K562 (cell line): ENCODE measurements around the gene ZNF385C. TPM values are rescaled to one million over a fixed set of nuclear protein-coding genes. Genes with fewer than 3 reads are reported as not detected.

Experiments used
- BCOR ChIP-seq: fragments of 450-650 bp; IDR thresholded peaks from 2 replicates; pipeline ENCODE4 v1.6.1; 2016
- C11orf30 ChIP-seq: fragments of 450-650 bp; IDR thresholded peaks from 2 replicates; pipeline ENCODE4 v1.6.1; 2016; ENCODE audit warnings: low read depth, mild to moderate bottlenecking
- CTBP1 ChIP-seq: fragments of 450-650 bp; IDR thresholded peaks from 2 replicates; pipeline ENCODE4 v1.6.1; 2016; ENCODE audit warnings: borderline replicate concordance
- NR2C2 ChIP-seq, 2 experiments: fragments of 200-800 bp in 1 of 2; sonication (Bioruptor generic) in 1 of 2; sonication (generic) in 1 of 2; formaldehyde crosslinking in 1 of 2; IDR thresholded peaks; 2 replicates each; pipeline versions ENCODE4 v1.6.1 to v1.8.0; 2016 to 2022; ENCODE audit warnings: mild to moderate bottlenecking in 1 of 2, missing compliant biosample characterization in 1 of 2, missing genetic modification characterization in 1 of 2, missing genetic modification reagents in 1 of 2
- POLR2A ChIP-seq: fragments of 450-650 bp; conservative IDR thresholded peaks from 2 replicates; pipeline ENCODE4 v1.6.1; 2016
- XRCC5 ChIP-seq: fragments of 200-400 bp; formaldehyde crosslinking; IDR thresholded peaks from 2 replicates; pipeline ENCODE4 v1.6.1; 2017; ENCODE audit warnings: low read depth, mild to moderate bottlenecking, low read length
- ZBTB17 ChIP-seq: fragments of 450-650 bp; formaldehyde crosslinking; IDR thresholded peaks from 2 replicates; pipeline ENCODE4 v1.4.0; 2020; ENCODE audit warnings: mild to moderate bottlenecking
- ZNF239 ChIP-seq: fragments of 250-450 bp; sonication (Bioruptor Pico); IDR thresholded peaks from 2 replicates; pipeline ENCODE4 v1.4.0; 2020; ENCODE audit warnings: mild to moderate bottlenecking
- ZNF316 ChIP-seq: fragments of 450-650 bp; IDR thresholded peaks from 2 replicates; pipeline ENCODE4 v1.6.1; 2016
- polyA plus RNA-seq, 8 experiments: library from polyadenylated mRNA; depleted of rRNA in 4 of 8; stranded (reverse) in 5 of 8; unstranded in 3 of 8; fragments of >200 nt; fragmentation: Nextera tagmentation in 2 of 8; fragmentation: Illumina TruSeq in 1 of 8; extraction: Ambion mirVana in 2 of 8; extraction: Trizol in 1 of 8; gene quantifications; 2 replicates each; pipeline versions ENCODE4 v1.2.1 to v1.2.3, GENCODE V29; 2011 to 2014; ENCODE audit warnings: inconsistent platforms in 1 of 8, missing spikeins in 1 of 8
- total RNA-seq, 7 experiments: library from RNA; depleted of rRNA in 6 of 7; stranded (reverse); fragments of >200 nt in 6 of 7; fragmentation: Illumina TruSeq in 2 of 7; extraction: Trizol in 2 of 7; gene quantifications; 2 replicates each; pipeline versions ENCODE4 v1.2.1 to v1.2.3, GENCODE V29; 2011 to 2021; ENCODE audit warnings: low replicate concordance in 1 of 7
- TF ChIP-seq, protein P1 (sequence below): fragments of 250-450 bp; sonication (Bioruptor Pico); IDR thresholded peaks from 2 replicates; pipeline ENCODE4 v1.4.0; 2020
- TF ChIP-seq, protein P2 (sequence below): fragments of 450-650 bp; IDR thresholded peaks from 2 replicates; pipeline ENCODE4 v1.6.1; 2016; ENCODE audit warnings: missing biosample characterization, missing genetic modification characterization
- TF ChIP-seq, protein P3 (sequence below), 3 experiments: IDR thresholded peaks in 2 of 3; conservative IDR thresholded peaks in 1 of 3; 2 replicates each; pipeline ENCODE4 v1.5.1; 2011 to 2012; ENCODE audit warnings: low read length in 3 of 3, mild to moderate bottlenecking in 3 of 3, control low read depth in 2 of 3, improper control_type of control experiment in 1 of 3, inconsistent platforms in 1 of 3, low read depth in 1 of 3, mixed read lengths in 1 of 3, moderate library complexity in 1 of 3; ENCODE audit not compliant: insufficient read depth in 2 of 3
- TF ChIP-seq, protein P4 (sequence below): sonication (generic); formaldehyde crosslinking; IDR thresholded peaks from 2 replicates; pipeline ENCODE4 v1.8.0; 2022; ENCODE audit warnings: mild to moderate bottlenecking, low read depth, missing genetic modification reagents
- TF ChIP-seq, protein P5 (sequence below): fragments of 250-450 bp; sonication (Bioruptor Pico); IDR thresholded peaks from 2 replicates; pipeline ENCODE4 v1.8.0; 2021; ENCODE audit warnings: mild to moderate bottlenecking, moderate library complexity
- TF ChIP-seq, protein P6 (sequence below): sonication (generic); formaldehyde crosslinking; IDR thresholded peaks from 2 replicates; pipeline ENCODE4 v1.8.0; 2022; ENCODE audit warnings: missing genetic modification reagents, mild to moderate bottlenecking, moderate library complexity, borderline replicate concordance
- TF ChIP-seq, protein P7 (sequence below): fragments of 450-650 bp; conservative IDR thresholded peaks from 2 replicates; pipeline ENCODE4 v1.6.1; 2016; ENCODE audit warnings: missing genetic modification characterization, low read depth, mild to moderate bottlenecking, control low read depth, missing compliant biosample characterization

Gene ZNF385C
- total and polyA plus RNA-seq, 9 of the 15 experiments (the other 6 are each of a cell fraction or from before 2014, with no cell fraction given) = 0.03 to 0.35 (median 0.18) TPM; not detected in 1

DNA sequence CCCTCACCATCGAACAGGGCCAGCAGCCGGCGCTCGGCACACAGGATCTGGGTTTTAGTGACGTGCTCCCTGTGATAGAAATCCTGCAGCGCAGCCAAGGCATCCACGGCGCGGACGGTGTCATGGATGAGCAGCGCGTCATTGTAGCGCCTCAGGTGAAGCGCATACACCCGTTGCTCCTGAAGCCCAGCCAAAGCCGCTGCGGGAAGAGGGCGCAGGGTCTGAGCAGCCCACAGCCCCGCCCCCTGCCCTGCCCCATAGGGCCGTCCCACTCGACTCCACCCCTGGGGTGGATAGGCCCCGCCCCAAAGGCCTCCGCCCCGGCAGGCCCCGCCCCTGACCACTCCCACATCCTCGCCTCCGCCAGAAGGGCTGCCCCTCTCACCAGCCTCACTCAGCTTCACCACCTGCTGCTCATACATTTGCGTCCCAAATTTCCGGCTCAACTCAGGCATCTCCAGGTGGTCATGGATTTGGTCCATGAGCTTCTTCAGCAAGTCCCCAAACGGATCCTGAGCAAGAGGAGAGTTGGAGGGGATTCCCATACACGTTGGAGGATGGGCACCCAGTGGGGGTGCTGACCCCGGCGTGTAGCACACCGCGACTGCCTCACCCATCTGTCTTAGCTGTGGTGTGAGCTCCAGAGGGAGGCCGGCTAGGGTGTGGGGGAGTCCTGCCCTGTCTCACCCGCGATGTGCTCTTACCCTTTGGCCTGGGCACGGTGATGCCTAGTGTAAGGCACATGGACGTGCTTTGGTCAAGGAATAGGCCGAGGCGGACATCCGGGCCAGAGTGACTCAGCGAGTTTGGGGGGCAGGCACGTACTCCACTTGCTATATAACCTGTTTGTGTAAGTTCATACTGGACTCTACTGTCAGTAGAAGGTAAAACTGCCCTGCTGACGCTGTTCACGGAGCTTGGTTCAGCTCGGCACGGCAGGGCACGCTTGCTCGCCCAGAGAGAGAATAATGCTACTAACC, 9.6 kb upstream of the ZNF385C start (continued):
- TF ChIP-seq, protein P1, sequence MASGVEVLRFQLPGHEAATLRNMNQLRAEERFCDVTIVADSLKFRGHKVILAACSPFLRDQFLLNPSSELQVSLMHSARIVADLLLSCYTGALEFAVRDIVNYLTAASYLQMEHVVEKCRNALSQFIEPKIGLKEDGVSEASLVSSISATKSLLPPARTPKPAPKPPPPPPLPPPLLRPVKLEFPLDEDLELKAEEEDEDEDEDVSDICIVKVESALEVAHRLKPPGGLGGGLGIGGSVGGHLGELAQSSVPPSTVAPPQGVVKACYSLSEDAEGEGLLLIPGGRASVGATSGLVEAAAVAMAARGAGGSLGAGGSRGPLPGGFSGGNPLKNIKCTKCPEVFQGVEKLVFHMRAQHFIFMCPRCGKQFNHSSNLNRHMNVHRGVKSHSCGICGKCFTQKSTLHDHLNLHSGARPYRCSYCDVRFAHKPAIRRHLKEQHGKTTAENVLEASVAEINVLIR (CRISPR knock-in tag) = 0 out of 2 replicates have a peak, but pooled peaks have one; percentile 7
- peak; percentile 62 for TF ChIP-seq C11orf30
- 0 out of 2 replicates have a peak, but pooled peaks have one; percentile 18 for TF ChIP-seq CTBP1
- peak; percentile 51 for TF ChIP-seq ZNF316
- peak; percentile 49; the same call in 1 of the 2 replicates for TF ChIP-seq POLR2A
- no peak for TF ChIP-seq BCOR
- TF ChIP-seq, protein P2, sequence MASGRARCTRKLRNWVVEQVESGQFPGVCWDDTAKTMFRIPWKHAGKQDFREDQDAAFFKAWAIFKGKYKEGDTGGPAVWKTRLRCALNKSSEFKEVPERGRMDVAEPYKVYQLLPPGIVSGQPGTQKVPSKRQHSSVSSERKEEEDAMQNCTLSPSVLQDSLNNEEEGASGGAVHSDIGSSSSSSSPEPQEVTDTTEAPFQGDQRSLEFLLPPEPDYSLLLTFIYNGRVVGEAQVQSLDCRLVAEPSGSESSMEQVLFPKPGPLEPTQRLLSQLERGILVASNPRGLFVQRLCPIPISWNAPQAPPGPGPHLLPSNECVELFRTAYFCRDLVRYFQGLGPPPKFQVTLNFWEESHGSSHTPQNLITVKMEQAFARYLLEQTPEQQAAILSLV (tag) = 0 out of 2 replicates have a peak, but pooled peaks have one; percentile 44
- TF ChIP-seq XRCC5 = 0 out of 2 replicates have a peak, but pooled peaks have one; percentile 25
- TF ChIP-seq, protein P3, sequence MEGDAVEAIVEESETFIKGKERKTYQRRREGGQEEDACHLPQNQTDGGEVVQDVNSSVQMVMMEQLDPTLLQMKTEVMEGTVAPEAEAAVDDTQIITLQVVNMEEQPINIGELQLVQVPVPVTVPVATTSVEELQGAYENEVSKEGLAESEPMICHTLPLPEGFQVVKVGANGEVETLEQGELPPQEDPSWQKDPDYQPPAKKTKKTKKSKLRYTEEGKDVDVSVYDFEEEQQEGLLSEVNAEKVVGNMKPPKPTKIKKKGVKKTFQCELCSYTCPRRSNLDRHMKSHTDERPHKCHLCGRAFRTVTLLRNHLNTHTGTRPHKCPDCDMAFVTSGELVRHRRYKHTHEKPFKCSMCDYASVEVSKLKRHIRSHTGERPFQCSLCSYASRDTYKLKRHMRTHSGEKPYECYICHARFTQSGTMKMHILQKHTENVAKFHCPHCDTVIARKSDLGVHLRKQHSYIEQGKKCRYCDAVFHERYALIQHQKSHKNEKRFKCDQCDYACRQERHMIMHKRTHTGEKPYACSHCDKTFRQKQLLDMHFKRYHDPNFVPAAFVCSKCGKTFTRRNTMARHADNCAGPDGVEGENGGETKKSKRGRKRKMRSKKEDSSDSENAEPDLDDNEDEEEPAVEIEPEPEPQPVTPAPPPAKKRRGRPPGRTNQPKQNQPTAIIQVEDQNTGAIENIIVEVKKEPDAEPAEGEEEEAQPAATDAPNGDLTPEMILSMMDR (IDR thresholded peaks at IDR 0.05 in 2 of 3, conservative IDR thresholded peaks at IDR 0.05 in 1 of 3; ENCODE audit: insufficient read depth in 2 of 3, low read depth in 1 of 3, low read length in 3 of 3) = peak in 1 of 3 experiments; percentile 15; a peak in 1 of 6 replicates
- peak; percentile 55; the same call in 1 of the 2 replicates for TF ChIP-seq ZBTB17 (CRISPR knock-in tag)
- TF ChIP-seq, protein P4, sequence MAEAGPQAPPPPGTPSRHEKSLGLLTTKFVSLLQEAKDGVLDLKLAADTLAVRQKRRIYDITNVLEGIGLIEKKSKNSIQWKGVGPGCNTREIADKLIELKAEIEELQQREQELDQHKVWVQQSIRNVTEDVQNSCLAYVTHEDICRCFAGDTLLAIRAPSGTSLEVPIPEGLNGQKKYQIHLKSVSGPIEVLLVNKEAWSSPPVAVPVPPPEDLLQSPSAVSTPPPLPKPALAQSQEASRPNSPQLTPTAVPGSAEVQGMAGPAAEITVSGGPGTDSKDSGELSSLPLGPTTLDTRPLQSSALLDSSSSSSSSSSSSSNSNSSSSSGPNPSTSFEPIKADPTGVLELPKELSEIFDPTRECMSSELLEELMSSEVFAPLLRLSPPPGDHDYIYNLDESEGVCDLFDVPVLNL (CRISPR knock-in tag) = no peak
- TF ChIP-seq ZNF239 (CRISPR knock-in tag) = peak; percentile 56; the same call in 1 of the 2 replicates
- TF ChIP-seq, protein P5, sequence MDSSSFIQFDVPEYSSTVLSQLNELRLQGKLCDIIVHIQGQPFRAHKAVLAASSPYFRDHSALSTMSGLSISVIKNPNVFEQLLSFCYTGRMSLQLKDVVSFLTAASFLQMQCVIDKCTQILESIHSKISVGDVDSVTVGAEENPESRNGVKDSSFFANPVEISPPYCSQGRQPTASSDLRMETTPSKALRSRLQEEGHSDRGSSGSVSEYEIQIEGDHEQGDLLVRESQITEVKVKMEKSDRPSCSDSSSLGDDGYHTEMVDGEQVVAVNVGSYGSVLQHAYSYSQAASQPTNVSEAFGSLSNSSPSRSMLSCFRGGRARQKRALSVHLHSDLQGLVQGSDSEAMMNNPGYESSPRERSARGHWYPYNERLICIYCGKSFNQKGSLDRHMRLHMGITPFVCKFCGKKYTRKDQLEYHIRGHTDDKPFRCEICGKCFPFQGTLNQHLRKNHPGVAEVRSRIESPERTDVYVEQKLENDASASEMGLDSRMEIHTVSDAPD (CRISPR knock-in tag) = peak; percentile 42; the same call in 1 of the 2 replicates
- TF ChIP-seq, protein P6, sequence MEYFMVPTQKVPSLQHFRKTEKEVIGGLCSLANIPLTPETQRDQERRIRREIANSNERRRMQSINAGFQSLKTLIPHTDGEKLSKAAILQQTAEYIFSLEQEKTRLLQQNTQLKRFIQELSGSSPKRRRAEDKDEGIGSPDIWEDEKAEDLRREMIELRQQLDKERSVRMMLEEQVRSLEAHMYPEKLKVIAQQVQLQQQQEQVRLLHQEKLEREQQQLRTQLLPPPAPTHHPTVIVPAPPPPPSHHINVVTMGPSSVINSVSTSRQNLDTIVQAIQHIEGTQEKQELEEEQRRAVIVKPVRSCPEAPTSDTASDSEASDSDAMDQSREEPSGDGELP = 0 out of 2 replicates have a peak, but pooled peaks have one; percentile 15
- TF ChIP-seq NR2C2 (CRISPR knock-in tag; IDR thresholded peaks at IDR 0.05) = 0 out of 2 replicates have a peak, but pooled peaks have one; percentile 22
- TF ChIP-seq NR2C2 (tag; IDR thresholded peaks at IDR 0.05) = no peak
- TF ChIP-seq, protein P7, sequence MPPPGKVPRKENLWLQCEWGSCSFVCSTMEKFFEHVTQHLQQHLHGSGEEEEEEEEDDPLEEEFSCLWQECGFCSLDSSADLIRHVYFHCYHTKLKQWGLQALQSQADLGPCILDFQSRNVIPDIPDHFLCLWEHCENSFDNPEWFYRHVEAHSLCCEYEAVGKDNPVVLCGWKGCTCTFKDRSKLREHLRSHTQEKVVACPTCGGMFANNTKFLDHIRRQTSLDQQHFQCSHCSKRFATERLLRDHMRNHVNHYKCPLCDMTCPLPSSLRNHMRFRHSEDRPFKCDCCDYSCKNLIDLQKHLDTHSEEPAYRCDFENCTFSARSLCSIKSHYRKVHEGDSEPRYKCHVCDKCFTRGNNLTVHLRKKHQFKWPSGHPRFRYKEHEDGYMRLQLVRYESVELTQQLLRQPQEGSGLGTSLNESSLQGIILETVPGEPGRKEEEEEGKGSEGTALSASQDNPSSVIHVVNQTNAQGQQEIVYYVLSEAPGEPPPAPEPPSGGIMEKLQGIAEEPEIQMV (tag) = 0 out of 2 replicates have a peak, but pooled peaks have one; percentile 62
